IMR-90 (cell line): Measurements from ENCODE around the gene NAGK. TPM values are rescaled to one million over a fixed set of nuclear protein-coding genes. Genes with fewer than 3 reads are reported as not detected.

ENCODE experiments used
- ATAC-seq: fragments of 200-7000 bp; cut with Tn5 transposase; 2 replicates; pipeline ENCODE4 v1.9.1; 2020; ENCODE audit warnings: low read depth, mild to moderate bottlenecking, moderate library complexity
- BruUV-seq: library from RNA; stranded (reverse); fragments of 400-500 nt; replicated peaks from 2 replicates; lab custom pipeline; 2021; lab: Mats Ljungman, UMichigan
- CTCF ChIA-PET: fragments of 300-600 bp; formaldehyde crosslinking; extraction: SDS; loops from one replicate; lab custom pipeline; 2021; ENCODE audit warnings: antibody characterized with exemption; lab: Yijun Ruan, JAX
- POLR2A ChIA-PET: fragments of 300-600 bp; sonication (Branson Sonifier 250); formaldehyde crosslinking; loops from one replicate; lab custom pipeline; 2022; ENCODE audit warnings: antibody characterized with exemption; ENCODE audit not compliant: unreplicated experiment; lab: Charles Lee
- DNase-seq: peaks from one replicate; pipeline ENCODE4 v3.0.0; 2013
- H2AFZ ChIP-seq: replicated peaks from 2 replicates; pipeline ENCODE3; 2013; ENCODE audit warnings: low read length, mild to moderate bottlenecking; ENCODE audit not compliant: poor library complexity
- H2AK5ac ChIP-seq: 2 replicates; pipeline ENCODE4 v1.6.1; 2013; ENCODE audit warnings: low read depth, low read length, inconsistent platforms
- H2AK9ac ChIP-seq: replicated peaks from 2 replicates; pipeline ENCODE3; 2013; ENCODE audit warnings: mild to moderate bottlenecking, low read depth, low read length, moderate library complexity; ENCODE audit not compliant: poor library complexity
- H2BK120ac ChIP-seq: 2 replicates; pipeline ENCODE4 v1.6.1; 2013; ENCODE audit warnings: low read depth, low read length, inconsistent platforms
- H2BK15ac ChIP-seq: 3 replicates; pipeline ENCODE4 v1.6.1; 2013; ENCODE audit warnings: low read depth, low read length, inconsistent platforms
- H2BK20ac ChIP-seq: 2 replicates; pipeline ENCODE4 v1.6.1; 2013; ENCODE audit warnings: low read depth, mild to moderate bottlenecking, inconsistent platforms, low read length, moderate library complexity
- H2BK5ac ChIP-seq: 2 replicates; pipeline ENCODE4 v1.6.1; 2013; ENCODE audit warnings: mild to moderate bottlenecking, low read depth, low read length, inconsistent platforms; ENCODE audit not compliant: poor library complexity, severe bottlenecking
- H3K14ac ChIP-seq: replicated peaks from 2 replicates; pipeline ENCODE4 v1.6.1; 2013; ENCODE audit warnings: low read depth, low read length, inconsistent platforms
- H3K18ac ChIP-seq: 2 replicates; pipeline ENCODE4 v1.6.1; 2013; ENCODE audit warnings: low read depth, low read length, control low read depth
- H3K23ac ChIP-seq: 2 replicates; pipeline ENCODE4 v1.6.1; 2013; ENCODE audit warnings: low read depth, low read length, inconsistent platforms
- H3K27ac ChIP-seq: 2 replicates; pipeline ENCODE4 v1.5.1; 2013; ENCODE audit warnings: mild to moderate bottlenecking, control low read depth, low read length; ENCODE audit not compliant: insufficient read depth
- H3K27me3 ChIP-seq: 2 replicates; pipeline ENCODE4 v1.6.1; 2013; ENCODE audit warnings: low read length; ENCODE audit not compliant: control insufficient read depth, insufficient read depth
- H3K36me3 ChIP-seq: 2 replicates; pipeline ENCODE4 v1.6.1; 2013; ENCODE audit warnings: low read length, mixed read lengths; ENCODE audit not compliant: control insufficient read depth, insufficient read depth
- H3K4ac ChIP-seq: 2 replicates; pipeline ENCODE4 v1.6.1; 2013; ENCODE audit warnings: low read depth, low read length, inconsistent platforms
- H3K4me1 ChIP-seq: 2 replicates; pipeline ENCODE4 v1.6.1; 2013; ENCODE audit warnings: low read length, mixed read lengths; ENCODE audit not compliant: control insufficient read depth, insufficient read depth
- H3K4me2 ChIP-seq: 2 replicates; pipeline ENCODE4 v1.6.1; 2013; ENCODE audit warnings: low read depth, mild to moderate bottlenecking, control low read depth, low read length, moderate library complexity
- H3K4me3 ChIP-seq: 2 replicates; pipeline ENCODE4 v1.5.1; 2013; ENCODE audit warnings: low read depth, mild to moderate bottlenecking, control low read depth, low read length, moderate library complexity; ENCODE audit not compliant: insufficient read depth
- H3K56ac ChIP-seq: 2 replicates; pipeline ENCODE4 v1.6.1; 2013; ENCODE audit warnings: low read length, inconsistent platforms; ENCODE audit not compliant: insufficient read depth; ENCODE audit errors: extremely low read depth
- H3K79me1 ChIP-seq, 2 experiments: 2 replicates each; pipeline ENCODE4 v1.6.1; 2013; ENCODE audit warnings: low read length in 2 of 2, inconsistent platforms in 1 of 2, low read depth in 1 of 2
- H3K9ac ChIP-seq: 2 replicates; pipeline ENCODE4 v1.6.1; 2013; ENCODE audit warnings: low read depth, low read length, control low read depth
- H3K9me1 ChIP-seq: 2 replicates; pipeline ENCODE4 v1.6.1; 2013; ENCODE audit warnings: low read length, inconsistent platforms; ENCODE audit not compliant: insufficient read depth
- H3K9me3 ChIP-seq: 2 replicates; pipeline ENCODE4 v1.6.1; 2013; ENCODE audit warnings: low read length; ENCODE audit not compliant: control insufficient read depth, insufficient read depth
- H4K20me1 ChIP-seq: 2 replicates; pipeline ENCODE4 v1.6.1; 2013; ENCODE audit warnings: low read length, inconsistent platforms; ENCODE audit not compliant: insufficient read depth
- H4K5ac ChIP-seq: 2 replicates; pipeline ENCODE4 v1.6.1; 2013; ENCODE audit warnings: mild to moderate bottlenecking, low read depth, low read length, control low read depth
- H4K8ac ChIP-seq, 2 experiments: 2 replicates each; pipeline ENCODE4 v1.6.1; 2013; ENCODE audit warnings: low read depth in 2 of 2, low read length in 2 of 2, control low read depth in 1 of 2, inconsistent platforms in 1 of 2
- H4K91ac ChIP-seq: 2 replicates; pipeline ENCODE4 v1.6.1; 2013; ENCODE audit warnings: low read depth, low read length, inconsistent platforms; ENCODE audit not compliant: insufficient read depth
- CEBPB ChIP-seq: IDR thresholded peaks from 2 replicates; pipeline ENCODE4 v1.6.1; 2012; ENCODE audit warnings: low read depth, low read length, improper control_type of control experiment
- MAFK ChIP-seq: IDR thresholded peaks from 2 replicates; pipeline ENCODE4 v1.6.1; 2012; ENCODE audit warnings: low read depth, low read length, improper control_type of control experiment
- USF2 ChIP-seq: fragments of 150-350 bp; IDR thresholded peaks from 2 replicates; pipeline ENCODE4 v1.6.1; 2017; ENCODE audit warnings: mild to moderate bottlenecking, antibody characterized with exemption, low read length, low read depth
- WGBS, 2 experiments: methylation state at CpG; one replicate each; pipeline versions ENCODE4 v1.1.5 to v1.1.7; 2013; ENCODE audit warnings: missing lambda C conversion rate in 2 of 2; ENCODE audit not compliant: insufficient read length in 1 of 2; ENCODE audit errors: extremely low coverage in 2 of 2; 5-methylcytosine and 5-hydroxymethylcytosine counted together
- dilution Hi-C: fragments of 300-500 bp; cut with HindIII; formaldehyde crosslinking; loops from one replicate; pipeline ENCODE4 v1.14.3; 2018; ENCODE audit warnings: low sequenced_read_pairs; ENCODE audit not compliant: unreplicated experiment
- in situ Hi-C: fragments of 300-500 bp; cut with MboI; formaldehyde crosslinking; loops from 3 replicates; pipeline ENCODE4 v1.14.3; 2019; ENCODE audit warnings: low sequenced_read_pairs, inconsistent platforms, mixed read lengths
- intact Hi-C: fragments of 100-400 bp; cut with micrococcal nuclease; formaldehyde crosslinking; loops from 2 replicates; pipeline ENCODE4 v1.10.0; 2022
- polyA plus RNA-seq, 3 experiments: library from polyadenylated mRNA; depleted of rRNA; stranded (reverse); fragments of >200 nt; gene quantifications; 2 replicates each; pipeline ENCODE4 v1.2.3, GENCODE V29; 2012; ENCODE audit warnings: low replicate concordance in 1 of 3
- total RNA-seq: library from RNA; depleted of rRNA; stranded (reverse); fragments of >200 nt; gene quantifications from 2 replicates; pipeline ENCODE4 v1.2.3, GENCODE V29; 2012

NAGK gene
- total and polyA plus RNA-seq, 2 of the 4 experiments (the other 2 are of a cell fraction), result 60.4 to 146 TPM

- intact Hi-C loops, result no loop called here
- TF ChIP-seq CEBPB (no peak), USF2 (no peak), MAFK (no peak)
- BruUV-seq, result no TSS peak
- in situ Hi-C loops, result no loop called here
- no peak overlapping the region for H2AFZ ChIP-seq
- no peak overlapping the region for H3K14ac ChIP-seq
- H2AK5ac ChIP-seq, result no peak overlapping the region
- H3K79me1 ChIP-seq, result peaks cover 8 to 16% of the 10 kb centered on the region in 2 experiments; a peak in 2 of 4 replicates
- DNase-seq (no peak), ATAC-seq (no peak)
- H3K27ac ChIP-seq, result no peak overlapping the region
- no peak overlapping the region for H3K56ac ChIP-seq
- dilution Hi-C loops, result no loop called here
- H3K4ac ChIP-seq, result no peak overlapping the region
- no peak overlapping the region for H3K4me3 ChIP-seq
- peaks cover 7% of the 10 kb centered on the region; the same call in 1 of the 2 replicates for H3K9me1 ChIP-seq
- H3K9ac ChIP-seq, result no peak overlapping the region
- peaks cover 43% of the 10 kb centered on the region for H3K36me3 ChIP-seq
- POLR2A ChIA-PET, result no interaction called here
- no peak overlapping the region for H4K5ac ChIP-seq
- no peak overlapping the region for H4K91ac ChIP-seq
- H4K8ac ChIP-seq, result no peak overlapping the region
- H3K23ac ChIP-seq, result no peak overlapping the region
- WGBS, 2 experiments, result no CpG with 5 or more reads among the region's 3 CpGs
- no peak overlapping the region for H2BK5ac ChIP-seq
- no peaks in the 10 kb centered on the region for H4K20me1 ChIP-seq
- no peak overlapping the region for H2AK9ac ChIP-seq
- no peak overlapping the region for H3K18ac ChIP-seq
- H2BK120ac ChIP-seq, result no peak overlapping the region
- CTCF ChIA-PET, result no interaction called here
- H2BK20ac ChIP-seq, result no peak overlapping the region
- H2BK15ac ChIP-seq, result no peak overlapping the region
- no peaks in the 10 kb centered on the region for H3K9me3 ChIP-seq
- no peak overlapping the region for H3K4me2 ChIP-seq
- H3K4me1 ChIP-seq, result no peaks in the 10 kb centered on the region
- no peaks in the 10 kb centered on the region for H3K27me3 ChIP-seq
Observed at GRCh38 chr2:71078624-71079023, 10.2 kb downstream of the NAGK start.
